Islet of Langerhans (tissue), 1 donor: Measurements from ENCODE around the gene VGLL1.

Experiments
- FAIRE-seq: peaks from one replicate; lab custom pipeline; 2011; peaks lifted over from hg19 to GRCh38; lab: Jason Lieb, UNC

The VGLL1 gene, protein sequence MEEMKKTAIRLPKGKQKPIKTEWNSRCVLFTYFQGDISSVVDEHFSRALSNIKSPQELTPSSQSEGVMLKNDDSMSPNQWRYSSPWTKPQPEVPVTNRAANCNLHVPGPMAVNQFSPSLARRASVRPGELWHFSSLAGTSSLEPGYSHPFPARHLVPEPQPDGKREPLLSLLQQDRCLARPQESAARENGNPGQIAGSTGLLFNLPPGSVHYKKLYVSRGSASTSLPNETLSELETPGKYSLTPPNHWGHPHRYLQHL

DNA sequence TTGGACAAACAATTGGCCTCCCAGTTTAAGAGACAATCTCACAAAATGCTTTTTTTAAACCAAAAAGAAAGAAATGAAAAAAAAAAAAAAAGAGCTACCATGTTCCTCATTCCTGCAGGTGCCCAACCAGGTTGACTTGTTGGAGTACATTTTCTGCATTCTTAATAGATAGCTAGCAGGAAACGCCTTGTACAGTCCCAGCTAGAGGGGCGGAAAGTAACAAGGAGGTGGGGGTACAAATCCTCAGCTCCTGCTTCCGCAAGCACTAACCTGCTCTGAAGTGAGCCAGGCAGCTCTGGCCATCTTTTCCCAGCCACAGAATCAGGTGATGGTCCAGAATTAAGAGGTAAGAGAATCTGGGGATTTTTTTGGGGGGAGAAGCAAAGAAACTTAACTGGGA lies at the start of gene VGLL1:
Gene VGLL1, plus strand, starts transcription at position 265 of the 400 bp plus-strand sequence. CDS start 3,806 bp downstream, outside the sequence.
- FAIRE-seq: no peak

DNA sequence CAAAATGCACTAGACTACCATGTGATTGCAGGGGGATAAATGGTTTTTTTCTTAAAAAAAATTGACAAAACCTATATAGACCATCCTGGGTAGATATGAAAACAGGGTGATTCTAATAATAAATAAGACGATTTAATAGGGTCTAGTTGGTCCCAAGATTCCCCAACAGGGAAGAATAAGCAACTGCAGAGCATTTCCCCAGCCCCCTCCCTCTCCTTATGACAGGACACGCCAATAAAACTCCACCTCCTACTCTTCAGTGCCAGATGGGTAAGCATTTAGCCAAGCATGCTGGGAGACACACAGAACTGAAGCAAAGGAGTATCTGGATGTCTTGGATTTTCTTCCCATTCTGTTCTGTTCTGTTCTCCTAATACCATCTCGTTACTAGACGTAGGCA lies 44.4 kb upstream of the VGLL1 start, which contains the start of gene BRS3:
Gene BRS3, plus strand, starts transcription at position 301 of the 400 bp plus-strand sequence. CDS start 168 bp downstream, outside the sequence.
- no peak for FAIRE-seq

DNA sequence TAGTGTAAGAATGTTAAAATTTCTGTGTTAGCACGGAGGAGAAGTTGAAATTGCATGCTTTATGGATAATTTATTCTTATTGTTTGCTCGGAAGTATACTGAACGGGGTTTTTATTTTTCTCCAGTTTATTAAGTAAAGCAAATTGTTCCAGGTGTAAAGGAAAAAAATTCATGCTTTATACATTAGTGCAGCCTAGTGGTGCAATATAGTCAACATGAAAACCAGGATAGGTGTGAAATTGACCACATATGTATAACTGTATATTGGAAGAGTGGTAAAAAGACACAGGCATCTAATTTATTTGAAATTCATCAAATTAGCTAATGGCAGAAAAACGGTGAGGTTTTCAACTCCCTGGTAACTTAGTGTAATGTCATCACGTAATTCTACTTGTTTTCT lies 43.3 kb upstream of the VGLL1 start:
- peak; percentile 95 for FAIRE-seq

DNA sequence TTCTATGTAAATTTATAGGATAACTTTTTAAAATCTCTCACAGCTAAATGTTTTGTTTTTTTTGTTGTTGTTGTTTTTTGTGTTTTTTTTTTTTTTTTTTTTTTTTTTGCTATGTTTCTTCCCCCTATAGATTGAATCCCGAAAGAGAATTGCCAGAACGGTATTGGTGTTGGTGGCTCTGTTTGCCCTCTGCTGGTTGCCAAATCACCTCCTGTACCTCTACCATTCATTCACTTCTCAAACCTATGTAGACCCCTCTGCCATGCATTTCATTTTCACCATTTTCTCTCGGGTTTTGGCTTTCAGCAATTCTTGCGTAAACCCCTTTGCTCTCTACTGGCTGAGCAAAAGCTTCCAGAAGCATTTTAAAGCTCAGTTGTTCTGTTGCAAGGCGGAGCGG lies 40.2 kb upstream of the VGLL1 start:
- no peak for FAIRE-seq

DNA sequence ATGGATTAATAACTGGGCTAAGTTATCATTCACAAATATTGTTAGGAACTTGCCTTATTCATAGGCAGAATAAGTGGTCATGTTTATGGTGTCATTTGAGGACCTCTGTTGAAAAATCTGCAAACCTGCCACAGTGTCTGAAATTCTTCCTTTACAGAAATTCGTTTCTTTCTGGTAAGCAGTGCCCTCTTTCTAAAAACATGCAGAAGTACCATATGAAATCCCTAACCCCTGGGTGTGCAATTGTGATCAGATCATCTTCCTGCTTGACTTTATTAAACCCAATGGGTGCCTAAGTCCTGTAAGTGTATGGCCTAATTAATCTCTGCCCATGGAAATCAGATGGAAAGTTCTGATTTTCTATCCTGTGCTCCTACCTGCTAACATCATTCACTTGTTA lies 39.0 kb upstream of the VGLL1 start:
- no peak for FAIRE-seq

DNA sequence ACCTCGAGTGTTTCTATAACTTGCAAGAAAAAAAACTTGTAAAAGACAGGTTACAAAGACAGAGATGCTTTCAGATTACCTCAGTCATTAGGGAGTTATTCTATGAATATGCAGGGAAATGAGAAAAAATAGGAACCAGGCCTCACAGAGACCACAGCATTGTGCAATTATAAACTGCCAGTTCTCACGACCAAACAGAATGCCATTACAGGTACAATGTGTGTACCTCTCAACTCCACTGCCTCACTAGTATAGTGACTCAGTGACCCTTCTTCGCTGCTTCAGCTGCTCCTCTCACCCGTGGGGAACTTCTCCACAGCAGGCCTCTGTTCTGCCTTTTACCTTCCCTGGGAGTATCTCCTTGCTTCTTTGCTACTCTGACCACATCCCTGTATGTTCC lies 37.0 kb upstream of the VGLL1 start:
- FAIRE-seq: no peak

DNA sequence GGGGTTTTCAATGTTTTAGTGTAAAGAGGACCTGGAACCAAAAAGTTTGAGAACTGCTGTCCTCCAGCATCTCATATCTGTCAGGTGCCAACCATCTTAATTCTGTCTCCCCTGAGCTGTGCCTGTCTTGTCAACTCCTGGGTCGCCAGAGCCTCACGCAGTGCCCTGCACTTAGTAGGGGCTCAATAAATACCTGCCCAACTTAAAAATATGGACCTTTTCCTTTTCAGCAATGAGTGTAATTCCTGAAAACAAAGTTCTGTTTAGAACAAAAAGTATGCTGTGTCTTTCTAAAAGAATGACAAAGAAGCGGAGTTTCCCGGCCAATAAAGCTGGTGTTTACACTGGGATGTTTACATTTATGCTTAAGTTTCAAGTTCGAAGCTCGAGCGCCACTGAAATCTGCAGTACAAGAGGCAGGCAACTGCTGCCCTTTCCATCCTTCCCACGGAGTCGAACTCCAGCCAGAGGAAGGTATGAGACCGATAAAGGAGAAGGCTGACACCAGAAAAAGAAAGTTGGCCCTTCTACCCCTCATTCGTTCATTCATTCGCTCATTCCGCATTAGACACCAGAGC lies 35.7 kb upstream of the VGLL1 start:
- FAIRE-seq: no peak

DNA sequence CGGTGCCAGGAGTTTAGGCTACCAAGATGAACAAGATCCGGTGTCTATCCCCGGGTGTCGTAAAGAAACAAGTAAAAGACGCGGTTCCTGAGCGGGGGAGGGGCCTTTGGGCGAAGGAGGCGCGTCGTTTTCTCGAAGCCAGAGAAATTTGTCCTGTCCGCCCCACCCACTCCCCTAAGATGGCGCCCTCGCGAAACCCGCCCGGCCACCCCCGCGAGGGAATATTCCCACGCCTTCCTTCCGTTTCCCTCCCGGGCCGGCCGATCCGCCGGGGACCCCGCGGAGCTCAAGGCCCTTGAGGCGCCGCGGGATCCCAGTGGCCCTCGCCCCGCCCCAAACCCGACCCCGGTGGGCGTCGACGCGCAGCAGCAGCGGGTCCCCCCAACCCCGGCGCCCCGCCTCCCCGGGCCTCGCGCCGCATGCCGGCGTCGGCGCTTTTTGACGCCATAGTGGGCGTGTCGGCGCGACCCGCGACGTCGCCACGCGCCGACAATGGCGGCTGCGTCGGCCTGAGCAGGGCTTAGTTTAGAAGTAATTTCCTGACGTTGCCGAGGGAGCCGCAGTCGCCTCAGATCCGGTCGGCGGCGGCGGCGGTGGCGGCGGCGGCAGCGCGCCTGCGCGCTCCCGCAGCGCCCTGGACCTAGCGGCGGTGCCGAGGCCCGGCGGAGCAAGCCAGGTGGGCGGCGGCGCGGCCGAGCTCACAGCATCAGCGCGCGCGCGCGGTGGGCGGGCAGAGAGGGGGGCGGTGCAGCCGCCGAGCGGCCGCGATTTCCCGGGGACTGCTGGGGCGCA lies 35.1 kb upstream of the VGLL1 start:
- no peak for FAIRE-seq

DNA sequence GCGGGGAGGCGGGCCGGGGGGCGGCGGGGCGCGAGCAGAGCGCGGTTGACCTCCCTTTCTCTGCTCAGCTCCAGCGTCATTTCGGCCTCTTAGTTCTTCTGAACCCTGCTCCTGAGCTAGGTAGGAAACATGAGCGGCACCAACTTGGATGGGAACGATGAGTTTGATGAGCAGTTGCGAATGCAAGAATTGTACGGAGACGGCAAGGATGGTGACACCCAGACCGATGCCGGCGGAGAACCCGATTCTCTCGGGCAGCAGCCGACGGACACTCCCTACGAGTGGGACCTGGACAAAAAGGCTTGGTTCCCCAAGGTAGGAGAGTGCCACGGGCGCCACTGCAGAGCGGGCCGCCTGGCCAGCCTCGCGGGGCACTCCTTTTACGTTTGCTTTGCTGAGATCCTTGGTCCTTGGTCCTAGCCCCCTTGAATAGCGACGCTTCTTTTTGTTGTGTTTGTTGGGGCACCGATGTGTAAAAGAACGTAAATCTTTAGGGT lies 34.4 kb upstream of the VGLL1 start, which contains the start of gene HTATSF1:
Gene HTATSF1, plus strand, starts transcription at position 37 of the 497 bp plus-strand sequence. Its CDS starts 93 bp downstream, at position 130.
- no peak for FAIRE-seq

DNA sequence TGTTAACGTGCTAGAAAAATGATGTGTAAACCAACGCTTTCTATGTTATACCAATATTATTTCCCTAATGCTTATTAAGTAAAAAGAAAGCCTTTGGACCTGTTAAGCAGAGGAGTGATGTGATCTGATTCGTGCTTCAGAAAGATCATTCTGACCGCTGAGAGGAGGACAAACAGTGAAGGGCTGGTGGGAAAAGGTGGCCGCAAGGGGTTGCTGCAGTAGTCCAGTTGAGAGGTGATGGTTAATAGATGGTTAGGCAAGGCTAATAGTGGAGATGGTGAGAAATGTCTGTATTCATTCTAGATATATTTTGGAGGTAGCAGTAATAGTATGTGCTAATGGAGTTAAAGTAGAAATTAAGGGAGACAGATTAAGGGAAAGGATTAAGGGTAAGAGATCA lies 12.9 kb upstream of the VGLL1 start:
- FAIRE-seq: no peak

DNA sequence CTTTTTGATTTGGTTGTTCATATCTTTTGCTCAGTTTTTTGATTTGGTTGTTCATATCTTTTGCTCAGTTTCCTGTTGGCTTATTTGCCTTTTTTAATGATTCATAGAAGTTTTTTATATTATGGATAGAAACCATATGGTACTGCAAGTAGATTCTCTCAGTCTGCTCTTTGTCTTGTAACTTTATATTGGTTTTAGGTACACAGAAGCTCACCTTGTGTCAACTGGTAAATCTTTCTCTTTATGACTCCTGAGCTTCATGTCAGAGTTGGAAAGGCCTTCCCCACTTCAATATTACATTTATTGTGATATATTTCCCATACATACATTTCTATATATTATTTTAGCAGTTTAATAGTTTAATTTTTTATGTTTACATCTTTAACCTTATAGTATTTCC lies 8.2 kb upstream of the VGLL1 start:
- FAIRE-seq: peak; percentile 75

DNA sequence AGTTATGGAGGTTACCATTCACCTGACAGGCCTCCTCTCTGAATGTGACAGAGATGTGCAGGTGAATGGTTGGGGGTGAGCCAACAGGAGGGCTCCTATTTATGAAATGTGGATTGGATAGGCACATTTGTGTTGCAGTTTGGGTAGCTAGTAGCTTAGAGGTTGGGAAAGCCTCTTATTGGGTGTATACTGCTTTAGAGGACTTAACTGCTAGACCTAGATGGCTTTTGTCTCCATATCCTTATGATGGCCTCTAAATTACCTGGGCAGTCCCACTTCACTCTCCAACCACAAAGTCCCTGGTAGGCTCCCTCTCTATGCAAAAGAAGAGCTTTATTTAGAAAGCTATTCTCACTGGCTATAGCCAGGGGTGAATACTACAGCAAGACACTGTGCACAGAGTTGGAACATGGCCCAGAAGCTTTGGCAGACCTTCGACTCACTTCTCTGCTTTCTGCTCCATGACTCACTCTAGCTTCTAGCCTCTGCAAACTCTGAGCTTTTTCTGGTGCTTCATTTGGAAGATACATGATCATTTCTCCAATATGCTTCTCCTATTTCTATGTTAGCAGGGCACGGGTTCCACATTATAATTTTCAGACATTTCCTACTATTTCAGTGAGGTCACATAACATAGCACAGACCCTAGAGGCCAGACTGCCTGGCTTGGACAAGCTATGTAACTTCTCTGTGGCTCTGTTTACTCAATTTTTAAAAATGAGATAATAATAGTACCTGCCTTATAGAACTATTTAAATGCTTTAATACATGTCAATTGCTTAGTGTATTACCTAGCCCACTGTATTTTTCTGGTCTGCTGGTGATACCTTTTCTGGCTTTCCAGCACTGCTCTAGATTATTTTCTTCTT lies 6.0 kb upstream of the VGLL1 start:
- peak; percentile 55 for FAIRE-seq

DNA sequence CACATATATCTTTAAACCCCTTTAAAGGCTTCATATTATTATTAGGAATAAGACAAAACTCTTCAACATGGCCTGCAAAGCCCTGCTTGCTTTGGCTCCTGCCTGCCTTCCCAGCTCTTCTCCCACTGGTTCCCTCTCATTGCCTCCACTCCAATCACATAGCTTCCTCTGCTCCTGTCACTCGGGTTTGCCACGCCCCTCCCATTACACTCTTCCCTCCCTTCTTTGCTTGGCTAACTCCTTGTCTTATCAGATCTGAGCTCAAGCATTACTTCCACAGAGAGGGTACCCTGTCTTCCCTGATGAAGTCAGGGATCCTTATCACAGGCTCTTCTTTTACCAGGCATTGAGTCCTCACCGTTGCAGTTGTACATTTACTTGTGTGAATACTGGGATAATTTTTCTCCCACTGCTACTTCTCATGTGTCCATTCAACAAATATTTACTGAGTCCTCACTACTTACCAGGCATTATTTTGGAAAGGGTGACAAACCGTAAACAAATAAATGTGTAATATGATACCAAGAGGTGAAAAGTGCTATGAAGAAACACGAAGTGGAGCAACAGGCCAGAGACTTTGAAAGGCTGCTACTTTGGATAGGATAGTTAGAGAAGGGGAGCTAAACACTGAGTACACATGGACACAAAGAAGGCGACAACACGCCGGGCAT lies 3.2 kb upstream of the VGLL1 start:
- FAIRE-seq: no peak

DNA sequence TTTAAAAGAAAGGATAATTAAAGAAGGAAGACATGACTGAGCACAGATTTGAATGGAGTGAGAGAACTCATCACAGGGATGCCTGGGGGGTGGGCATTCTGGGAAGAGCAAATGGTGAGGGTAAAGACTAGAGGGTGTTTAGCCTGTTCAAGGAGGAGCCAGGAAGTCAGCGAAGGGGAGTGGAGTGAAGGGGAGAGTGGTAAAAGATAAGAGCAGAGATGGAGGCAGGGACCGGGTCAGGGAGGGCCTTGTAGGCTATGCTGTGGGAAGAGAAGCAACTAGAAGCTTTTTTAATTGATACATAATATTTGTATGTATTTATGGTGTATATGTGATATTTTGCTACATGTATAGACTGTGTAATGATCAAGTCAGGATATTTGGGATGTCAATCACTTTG lies 2.2 kb upstream of the VGLL1 start:
- no peak for FAIRE-seq

DNA sequence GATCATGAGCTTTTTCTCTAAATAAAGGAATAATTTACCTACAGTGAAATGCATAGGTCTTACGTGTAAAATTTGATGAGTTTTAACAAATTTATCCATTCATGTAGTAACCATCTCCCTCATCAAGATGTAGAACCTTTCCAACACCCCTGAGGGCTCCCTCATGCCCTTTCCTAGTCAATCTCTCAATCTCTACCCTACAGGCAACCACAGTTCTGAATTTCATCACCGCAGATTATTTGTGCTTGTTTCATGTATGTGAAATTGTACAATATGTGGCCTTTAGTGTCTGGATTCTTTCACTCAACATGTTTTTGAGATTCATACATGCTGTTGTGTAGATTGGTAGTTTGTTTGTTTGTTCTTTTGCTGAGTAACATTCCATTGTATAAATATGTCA lies 2.1 kb downstream of the VGLL1 start:
- FAIRE-seq: no peak

DNA sequence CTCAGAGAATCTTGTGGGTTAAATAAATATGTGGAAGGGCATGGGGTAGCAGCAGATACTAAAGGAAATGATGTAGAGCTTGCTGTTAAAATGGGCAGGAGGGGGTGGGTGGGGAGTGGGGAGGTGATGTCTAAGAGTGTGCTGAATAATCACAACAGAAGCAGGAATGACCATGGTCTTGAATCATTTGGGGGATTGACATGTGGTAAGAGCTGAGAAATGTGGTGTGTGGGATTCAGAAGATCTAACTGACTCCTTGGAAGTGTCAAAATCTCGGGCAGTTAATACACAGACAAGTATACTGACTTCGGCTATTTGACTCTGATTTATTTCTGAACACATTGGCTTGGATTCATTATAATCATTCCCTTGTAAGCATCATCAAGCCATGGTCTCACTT lies 6.8 kb downstream of the VGLL1 start:
- no peak for FAIRE-seq

DNA sequence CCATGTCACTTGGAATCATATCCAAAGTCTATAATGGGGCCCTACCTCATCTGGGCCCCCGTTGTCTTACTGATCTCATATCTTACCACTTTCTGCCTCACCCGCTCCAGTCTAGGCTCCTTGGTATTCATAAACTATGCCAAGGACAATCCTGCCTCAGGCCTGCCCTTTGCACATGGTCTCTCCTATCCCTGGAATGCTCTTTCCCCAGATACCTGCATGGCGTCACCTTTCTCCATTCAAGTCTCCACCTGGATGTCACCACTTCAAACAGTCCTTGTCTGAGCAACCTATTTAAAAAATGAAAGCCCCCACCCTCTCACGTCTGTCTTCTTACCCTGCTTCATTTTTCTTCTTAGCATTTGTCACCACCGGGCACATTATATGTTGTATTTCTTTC lies 8.2 kb downstream of the VGLL1 start:
- no peak for FAIRE-seq

DNA sequence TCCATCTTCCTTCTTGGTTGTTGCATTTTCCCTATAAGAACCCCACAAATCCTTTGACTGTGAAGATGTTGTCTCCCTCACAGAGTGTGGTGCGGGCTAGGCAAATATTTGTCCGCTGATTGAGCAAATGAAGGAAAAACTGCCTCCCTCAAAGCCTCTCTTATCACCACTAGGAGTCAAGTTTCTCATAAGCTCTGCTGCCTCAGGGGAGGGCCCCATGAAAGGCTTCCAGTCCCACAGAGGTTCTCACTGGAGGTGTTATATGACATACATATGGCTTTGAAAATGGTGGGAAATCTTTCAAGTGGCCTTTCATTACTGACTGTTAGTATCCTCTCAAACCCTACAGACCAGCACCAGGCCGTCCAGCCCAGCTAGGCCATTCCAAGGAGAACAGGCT lies 9.3 kb downstream of the VGLL1 start:
- no peak for FAIRE-seq

DNA sequence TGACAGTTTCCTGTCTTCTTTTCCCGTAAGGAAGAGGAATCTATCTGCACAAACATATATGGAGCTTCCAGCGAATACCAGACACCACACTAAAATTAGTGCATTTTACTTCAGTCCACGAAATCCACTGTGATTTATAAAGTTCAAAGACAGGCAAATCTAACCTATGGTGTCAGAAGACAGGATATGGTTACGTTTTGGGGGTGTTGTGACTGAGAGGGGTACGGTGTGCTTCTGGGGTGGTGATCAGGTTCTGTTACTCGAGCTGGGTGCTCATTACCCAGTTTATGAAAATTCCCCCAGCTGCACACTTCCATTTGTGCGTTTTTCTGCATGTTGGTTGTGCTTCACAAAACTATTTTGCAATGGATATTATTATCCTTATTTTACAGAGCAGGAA lies 10.3 kb downstream of the VGLL1 start:
- FAIRE-seq: no peak

DNA sequence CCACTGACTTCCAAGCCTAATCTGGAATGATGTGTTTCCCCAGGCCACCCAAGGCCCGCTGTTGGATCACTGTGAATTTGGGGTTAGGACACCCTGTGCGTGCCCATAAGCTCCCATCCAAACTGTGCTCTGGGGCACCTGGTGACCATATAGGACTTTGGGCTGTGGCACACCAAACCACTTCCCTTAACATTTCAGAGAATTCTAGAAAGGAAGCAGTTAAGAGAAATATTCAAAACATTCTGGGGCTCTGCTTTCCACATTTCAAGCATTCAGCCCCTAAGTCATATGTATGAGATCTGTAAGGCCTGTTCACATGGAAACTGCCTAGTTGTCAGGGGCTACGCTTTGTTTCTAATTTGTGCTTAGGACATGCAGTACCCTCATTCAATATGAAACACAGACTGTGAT lies 14.4 kb downstream of the VGLL1 start:
- FAIRE-seq: no peak

DNA sequence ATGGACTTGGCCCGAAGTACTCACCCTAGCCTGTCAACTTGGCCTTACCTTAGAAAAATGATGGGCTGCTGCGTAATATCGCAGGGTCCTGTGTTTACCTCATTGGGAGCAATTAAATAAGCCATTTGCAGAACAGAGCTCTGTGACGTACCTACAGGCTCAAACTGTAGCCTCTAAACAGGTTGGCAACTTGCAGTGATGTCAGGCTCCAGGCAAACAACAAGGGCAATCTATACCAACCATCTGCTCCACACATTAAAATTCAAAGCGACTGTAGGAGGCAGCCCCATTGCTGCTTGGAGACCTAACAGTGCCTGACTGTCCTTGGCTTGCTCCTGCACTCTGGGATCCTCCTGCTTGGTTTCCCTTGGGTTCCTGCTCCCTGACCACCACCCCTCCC lies 17.2 kb downstream of the VGLL1 start:
- FAIRE-seq: no peak

DNA sequence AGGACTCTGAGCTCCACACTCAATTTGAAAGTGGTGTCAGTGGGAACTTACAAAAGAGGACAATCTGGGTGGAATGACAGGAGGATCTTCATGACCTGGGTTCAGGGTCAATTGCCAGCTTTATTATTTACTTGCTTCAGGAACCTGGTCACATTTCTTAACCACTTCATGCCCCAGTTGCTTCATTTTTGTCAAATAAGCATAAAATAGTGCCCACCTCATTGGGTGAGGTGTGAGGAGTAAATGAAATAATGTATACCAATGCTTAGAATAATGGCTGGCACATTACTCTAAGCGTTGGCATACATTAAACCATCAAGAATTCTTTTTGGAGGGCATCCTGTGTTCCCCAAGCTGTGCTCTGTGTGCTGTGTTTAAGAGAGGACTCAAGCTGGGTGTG lies 19.4 kb downstream of the VGLL1 start:
- FAIRE-seq: no peak
